GM12878 (cell line): ENCODE measurements around the gene UQCRH. TPM values are rescaled to one million over a fixed set of nuclear protein-coding genes. Genes with fewer than 3 reads are reported as not detected.

Experiments
- BACH1 ChIP-seq: fragments of 450-650 bp; IDR thresholded peaks from 2 replicates; pipeline ENCODE4 v1.6.1; 2017; ENCODE audit warnings: mild to moderate bottlenecking, borderline replicate concordance
- BCL11A ChIP-seq: IDR thresholded peaks from 2 replicates; pipeline ENCODE4 v1.6.1; 2011; ENCODE audit warnings: low read depth, low read length
- CHD1 ChIP-seq: IDR thresholded peaks from 2 replicates; pipeline ENCODE4 v1.6.1; 2012; ENCODE audit warnings: low read depth, low read length, improper control_type of control experiment
- CHD4 ChIP-seq: fragments of 200-600 bp; sonication (generic); IDR thresholded peaks from 2 replicates; pipeline ENCODE4 v1.6.1; 2016; ENCODE audit warnings: mild to moderate bottlenecking
- EP300 ChIP-seq, 2 experiments: fragments of 150-350 bp in 1 of 2; IDR thresholded peaks; 2 replicates each; pipeline ENCODE4 v1.6.1; 2011 to 2012; ENCODE audit warnings: low read depth in 2 of 2, low read length in 2 of 2, borderline replicate concordance in 1 of 2, improper control_type of control experiment in 1 of 2, inconsistent platforms in 1 of 2; ENCODE audit not compliant: control insufficient read depth in 1 of 2
- ETV6 ChIP-seq, 2 experiments: fragments of 450-650 bp in 1 of 2; IDR thresholded peaks in 1 of 2; conservative IDR thresholded peaks in 1 of 2; 2 replicates each; pipeline ENCODE4 v1.6.1; 2014; ENCODE audit warnings: antibody characterized with exemption in 1 of 2, borderline replicate concordance in 1 of 2, low read depth in 1 of 2, mild to moderate bottlenecking in 1 of 2, moderate library complexity in 1 of 2
- HCFC1 ChIP-seq: fragments of 150-350 bp; IDR thresholded peaks from 2 replicates; pipeline ENCODE4 v1.6.1; 2014; ENCODE audit warnings: low read length
- IKZF2 ChIP-seq, 2 experiments: fragments of 450-650 bp; IDR thresholded peaks; 2 replicates each; pipeline ENCODE4 v1.6.1; 2017; ENCODE audit warnings: mild to moderate bottlenecking in 2 of 2, moderate library complexity in 2 of 2
- IRF3 ChIP-seq: fragments of 450-650 bp; IDR thresholded peaks from 2 replicates; pipeline ENCODE4 v1.6.1; 2014; ENCODE audit warnings: mild to moderate bottlenecking
- MEF2B ChIP-seq: fragments of 450-650 bp; IDR thresholded peaks from 2 replicates; pipeline ENCODE4 v1.6.1; 2018; ENCODE audit warnings: mild to moderate bottlenecking, moderate library complexity; ENCODE audit not compliant: partially characterized antibody, poor library complexity, severe bottlenecking
- NBN ChIP-seq: fragments of 450-650 bp; IDR thresholded peaks from 2 replicates; pipeline ENCODE4 v1.6.1; 2016
- NFXL1 ChIP-seq: fragments of 450-650 bp; IDR thresholded peaks from 2 replicates; pipeline ENCODE4 v1.6.1; 2017; ENCODE audit warnings: antibody characterized with exemption, mild to moderate bottlenecking, borderline replicate concordance
- NRF1 ChIP-seq: conservative IDR thresholded peaks from 2 replicates; pipeline ENCODE4 v1.6.1; 2011; ENCODE audit warnings: mild to moderate bottlenecking, low read depth, low read length, improper control_type of control experiment
- PAX8 ChIP-seq: fragments of 450-650 bp; IDR thresholded peaks from 2 replicates; pipeline ENCODE4 v1.6.1; 2017; ENCODE audit warnings: mild to moderate bottlenecking, moderate library complexity
- PML ChIP-seq: IDR thresholded peaks from 2 replicates; pipeline ENCODE4 v1.6.1; 2012; ENCODE audit warnings: low read length, inconsistent platforms
- POLR2A ChIP-seq: IDR thresholded peaks from 2 replicates; pipeline ENCODE4 v1.6.1; 2011; ENCODE audit warnings: low read depth, mild to moderate bottlenecking, low read length
- RBBP5 ChIP-seq: fragments of 200-600 bp; sonication (generic); conservative IDR thresholded peaks from 2 replicates; pipeline ENCODE4 v1.6.1; 2016
- SIN3A ChIP-seq: IDR thresholded peaks from 2 replicates; pipeline ENCODE4 v1.6.1; 2012; ENCODE audit warnings: low read depth, low read length, improper control_type of control experiment
- SIX5 ChIP-seq: IDR thresholded peaks from 2 replicates; pipeline ENCODE4 v1.6.1; 2011; ENCODE audit warnings: mild to moderate bottlenecking, low read depth, low read length, moderate library complexity; ENCODE audit not compliant: severe bottlenecking
- SMARCA5 ChIP-seq: fragments of 450-650 bp; IDR thresholded peaks from 2 replicates; pipeline ENCODE4 v1.6.1; 2017; ENCODE audit warnings: mild to moderate bottlenecking
- SP1 ChIP-seq: IDR thresholded peaks from one replicate; pipeline ENCODE4 v1.6.1; 2011; ENCODE audit warnings: low read depth, low read length
- SPI1 ChIP-seq: IDR thresholded peaks from 2 replicates; pipeline ENCODE4 v1.6.1; 2011; ENCODE audit warnings: low read depth, mild to moderate bottlenecking, low read length, moderate library complexity, borderline replicate concordance; ENCODE audit not compliant: insufficient read depth
- TBL1XR1 ChIP-seq: IDR thresholded peaks from 2 replicates; pipeline ENCODE4 v1.6.1; 2012; ENCODE audit warnings: low read depth, low read length, improper control_type of control experiment
- USF2 ChIP-seq: IDR thresholded peaks from 2 replicates; pipeline ENCODE4 v1.6.1; 2011; ENCODE audit warnings: low read depth, low read length, improper control_type of control experiment, borderline replicate concordance
- ZBTB4 ChIP-seq: fragments of 450-650 bp; formaldehyde crosslinking; IDR thresholded peaks from 2 replicates; pipeline ENCODE4 v1.4.0; 2022; ENCODE audit warnings: mild to moderate bottlenecking, moderate library complexity
- polyA plus RNA-seq, 11 experiments: library from polyadenylated mRNA; depleted of rRNA in 4 of 11; unstranded in 6 of 11; stranded (reverse) in 5 of 11; fragments of >200 nt; fragmentation: Nextera tagmentation in 4 of 11; fragmentation: Illumina TruSeq in 1 of 11; extraction: Ambion mirVana in 4 of 11; extraction: Trizol in 1 of 11; gene quantifications; 1 replicate in 1 of 11; 2 replicates in 10 of 11; pipeline versions ENCODE4 v1.2.1 to v1.2.3, GENCODE V29; 2011 to 2016; ENCODE audit warnings: inconsistent platforms in 2 of 11, missing spikeins in 2 of 11, low read depth in 1 of 11
- total RNA-seq, 4 experiments: library from RNA; depleted of rRNA in 3 of 4; stranded (reverse); fragments of >200 nt in 3 of 4; fragmentation: Illumina TruSeq in 1 of 4; extraction: Trizol in 1 of 4; gene quantifications; 2 replicates each; pipeline versions ENCODE4 v1.2.1 to v1.2.3, GENCODE V29; 2013 to 2021

Gene UQCRH
- total and polyA plus RNA-seq, 10 of the 15 experiments (the other 5 are each of a cell fraction or from before 2014, with no cell fraction given): 363 to 1,782 (median 597) TPM

DNA sequence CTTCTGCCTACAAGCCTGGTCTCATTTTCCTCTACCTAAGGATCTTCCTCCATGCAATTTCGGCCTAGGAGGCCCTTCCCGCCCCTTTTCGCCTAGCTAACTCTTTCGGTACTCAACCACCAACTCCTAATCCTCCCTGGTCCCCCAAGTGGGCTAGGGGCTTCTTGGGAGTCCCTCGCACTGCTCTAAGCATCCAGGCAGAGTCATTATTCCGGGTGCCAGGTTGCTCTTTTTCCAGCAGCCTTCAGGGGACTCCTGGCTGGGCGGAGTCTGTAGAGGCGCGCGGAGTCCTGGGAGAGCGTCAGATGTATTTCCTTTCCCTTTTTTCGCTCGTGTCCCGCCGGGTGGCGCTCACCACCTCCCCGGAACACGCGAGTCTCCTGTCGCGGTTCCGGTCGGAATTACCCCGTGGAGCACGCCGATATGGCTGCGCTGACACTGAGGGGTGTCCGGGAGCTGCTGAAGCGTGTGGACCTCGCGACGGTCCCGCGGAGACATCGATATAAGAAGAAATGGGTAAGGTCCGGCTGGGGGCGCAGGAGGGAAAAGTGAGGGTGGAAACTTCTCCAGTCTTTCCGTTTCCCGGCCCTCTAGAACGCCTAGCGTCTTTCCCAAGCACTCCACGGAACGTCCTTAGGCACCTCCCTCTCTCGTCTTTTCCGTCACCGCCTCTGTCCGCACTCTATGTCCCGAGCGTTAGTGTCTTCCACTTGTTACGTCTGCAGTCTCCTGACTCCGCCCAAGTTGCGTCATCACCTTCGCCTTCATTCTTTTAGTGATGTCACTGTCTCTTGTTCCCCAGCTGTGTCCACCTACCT is 37.1 kb downstream of the UQCRH start, which contains the start of gene NSUN4 (continued):
- TF ChIP-seq SP1: peak; percentile 37
- TF ChIP-seq CHD1: no peak
- TF ChIP-seq BCL11A: 0 out of 2 replicates have a peak, but pooled peaks have one; percentile 20
- no peak for TF ChIP-seq ZBTB4 (CRISPR knock-in tag)
- no peak for TF ChIP-seq MEF2B
- TF ChIP-seq SMARCA5: peak; percentile 95
- TF ChIP-seq PAX8: no peak
- 0 out of 2 replicates have a peak, but pooled peaks have one; percentile 26 for TF ChIP-seq IRF3
- peak; percentile 96 for TF ChIP-seq BACH1
- no peak; a peak in 1 of 4 replicates for TF ChIP-seq EP300 (IDR thresholded peaks at IDR 0.05; ENCODE audit: borderline replicate concordance in 1 of 2, control insufficient read depth in 1 of 2, low read depth in 2 of 2, low read length in 2 of 2)
- TF ChIP-seq ETV6 (conservative IDR thresholded peaks at IDR 0.05 in 1 of 2, IDR thresholded peaks at IDR 0.05 in 1 of 2; ENCODE audit: borderline replicate concordance in 1 of 2, low read depth in 1 of 2): peak in 1 of 2 experiments; percentile 40; a peak in 1 of 4 replicates
- no peak for TF ChIP-seq CHD4
- peak; percentile 86 to 88 for TF ChIP-seq IKZF2 (IDR thresholded peaks at IDR 0.05)
- TF ChIP-seq PML: peak; percentile 90
- peak; percentile 91 for TF ChIP-seq NBN
- TF ChIP-seq HCFC1: peak; percentile 59
- no peak for TF ChIP-seq TBL1XR1
- no peak for TF ChIP-seq NRF1
- no peak for TF ChIP-seq SIX5
- TF ChIP-seq RBBP5: no peak
- TF ChIP-seq USF2: no peak
- TF ChIP-seq NFXL1: no peak
- TF ChIP-seq SPI1: no peak
- 0 out of 2 replicates have a peak, but pooled peaks have one; percentile 18 for TF ChIP-seq SIN3A
- peak; percentile 90 for TF ChIP-seq POLR2A
